Right lobe of liver (tissue), 6 donors: ENCODE results near the gene AKAP17A. TPM values are rescaled to one million over a fixed set of nuclear protein-coding genes. Genes with fewer than 3 reads are reported as not detected.

Experiments used
- ATAC-seq, 4 donors: fragments of 200-7000 bp; cut with Tn5 transposase; one replicate each; pipeline ENCODE4 v1.9.1; 2020; ENCODE audit warnings: mild to moderate bottlenecking in 4 of 4, moderate library complexity in 4 of 4
- DNase-seq, 3 donors: peaks; one replicate each; pipeline ENCODE4 v3.0.0-alpha.2; 2020
- H3K27ac ChIP-seq, 3 donors: fragments of 200-600 bp; one replicate each; pipeline ENCODE4 v1.8.0; 2022
- H3K27me3 ChIP-seq, 2 donors: fragments of 200-600 bp; one replicate each; pipeline ENCODE4 v1.8.0; 2022
- H3K36me3 ChIP-seq, 4 donors: fragments of 200-600 bp; sonication (generic) in 1 of 4; one replicate each; pipeline versions ENCODE4 v1.5.1 to v1.8.0; 2017 to 2022; ENCODE audit warnings: control low read depth in 1 of 4
- H3K4me1 ChIP-seq, 4 donors: fragments of 200-600 bp; sonication (generic) in 1 of 4; one replicate each; pipeline versions ENCODE4 v1.5.1 to v1.8.0; 2017 to 2022; ENCODE audit warnings: control low read depth in 1 of 4
- H3K4me3 ChIP-seq, 3 donors: fragments of 200-600 bp; one replicate each; pipeline ENCODE4 v1.8.0; 2022
- H3K9me3 ChIP-seq, 4 donors: fragments of 200-600 bp; sonication (generic) in 1 of 4; one replicate each; pipeline versions ENCODE4 v1.5.1 to v1.8.0; 2017 to 2022; ENCODE audit warnings: control low read depth in 1 of 4
- POLR2A ChIP-seq: fragments of 450-650 bp; IDR thresholded peaks from one replicate; pipeline ENCODE4 v1.6.1; 2017; ENCODE audit warnings: antibody characterized with exemption, mild to moderate bottlenecking
- WGBS: methylation state at CpG from one replicate; pipeline ENCODE4 v1.1.6; 2018; ENCODE audit warnings: low coverage, low lambda C conversion rate; ENCODE audit not compliant: insufficient coverage; ENCODE audit errors: missing lambda C conversion rate; 5-methylcytosine and 5-hydroxymethylcytosine counted together
- intact Hi-C, 2 donors: fragments of 100-400 bp; cut with DNase I; formaldehyde crosslinking; loops; one replicate each; pipeline versions ENCODE4 v1.11.2 to v1.14.1; 2022
- long read RNA-seq: library from polyadenylated mRNA; unstranded; transcript quantifications from one replicate; pipeline ENCODE4 v2.0.0, GENCODE V29; 2019
- total RNA-seq, 6 experiments: library from RNA; depleted of rRNA in 2 of 6; stranded (reverse); fragments of >200 nt in 2 of 6; fragmentation: NEBNext Ultra II Directional in 3 of 6; extraction: Animal tissue kit (Norgen Biotek cat#: 25700) in 3 of 6; gene quantifications; one replicate each; pipeline versions ENCODE4 v1.1.0 to v1.2.4, GENCODE V29; 2016 to 2023
- TF ChIP-seq, protein P1 (sequence below), 4 donors: fragments of 200-600 bp in 3 of 4; fragments of 450-650 bp in 1 of 4; IDR thresholded peaks; one replicate each; pipeline versions ENCODE4 v1.5.1 to v1.8.0; 2016 to 2022; ENCODE audit warnings: antibody characterized with exemption in 4 of 4, mild to moderate bottlenecking in 2 of 4
- donor health status: DM: no; HTN: yes; CAD: no.
- donor health status: DM: no; HTN: no; CAD: no.
- donor health status: DM: no; HTN: no; CAD: no.
- donor health status: DM: no; HTN: yes; CAD: no.
- donor health status: DM: no; HTN: yes; CAD: no.

The AKAP17A gene
- total RNA-seq = 10 to 100 TPM; 15.1 to 33.2 (median 24.0) TPM
- long read RNA-seq = 0 reads

DNA sequence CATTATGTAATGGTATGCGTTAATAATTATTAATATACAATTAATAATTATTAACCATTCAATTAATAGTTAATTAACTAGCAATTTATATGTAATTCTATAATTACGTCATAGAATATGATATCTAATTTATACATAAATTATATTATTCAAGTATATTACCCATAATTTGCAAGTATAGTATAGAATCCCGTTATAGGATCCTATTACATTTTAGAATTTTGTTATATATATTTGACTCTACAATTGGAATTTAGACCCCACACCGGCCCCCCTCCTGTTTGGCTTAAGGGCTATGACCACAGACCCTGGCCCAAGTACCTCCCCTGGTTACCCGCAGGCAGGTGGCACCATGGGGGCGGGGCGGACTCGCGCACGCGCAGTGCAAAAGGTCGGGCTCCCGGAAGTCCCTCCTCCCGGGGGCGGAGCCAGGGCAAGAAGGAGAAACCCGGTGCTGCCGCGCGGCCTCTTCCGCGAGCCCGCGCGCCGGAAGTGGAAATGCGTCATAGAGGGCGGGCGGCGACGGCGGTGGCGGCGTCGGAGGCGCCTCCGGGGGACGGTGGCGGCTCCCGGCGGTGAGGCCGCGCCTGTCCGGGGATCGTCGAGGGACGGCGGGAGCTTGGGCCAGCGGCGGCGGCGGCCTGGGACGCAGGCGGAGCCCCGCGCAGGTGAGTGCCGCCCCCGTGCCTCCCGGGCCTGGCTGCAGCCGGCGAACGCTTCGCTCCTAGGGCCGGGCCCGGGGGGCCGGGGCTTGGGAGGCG, at the start of gene AKAP17A:
AKAP17A (plus strand) TSS at position 503 of the 761 bp plus-strand sequence. CDS start 1,859 bp downstream, outside the sequence.
- H3K27ac ChIP-seq = peak within 1 kb of the TSS; percentile 53 to 81 (median 67)
- peaks cover 0 to 29% (median 22%) of the 10 kb centered on the region in 4 donors for H3K36me3 ChIP-seq
- no peaks in the 10 kb centered on the region for H3K27me3 ChIP-seq
- DNase-seq (peak; percentile 97 to 98 (median 98)), ATAC-seq (peak; percentile 94 to 98 (median 96))
- peaks cover 0 to 8% (median 0%) of the 10 kb centered on the region in 4 donors for H3K4me1 ChIP-seq
- intact Hi-C loops = no loop called here
- H3K4me3 ChIP-seq = peak within 1 kb of the TSS; percentile 71 to 74 (median 72)
- no peaks in the 10 kb centered on the region for H3K9me3 ChIP-seq
- WGBS = 4% methylated on average over 12 of the region's 66 CpGs
- TF ChIP-seq, protein P1, sequence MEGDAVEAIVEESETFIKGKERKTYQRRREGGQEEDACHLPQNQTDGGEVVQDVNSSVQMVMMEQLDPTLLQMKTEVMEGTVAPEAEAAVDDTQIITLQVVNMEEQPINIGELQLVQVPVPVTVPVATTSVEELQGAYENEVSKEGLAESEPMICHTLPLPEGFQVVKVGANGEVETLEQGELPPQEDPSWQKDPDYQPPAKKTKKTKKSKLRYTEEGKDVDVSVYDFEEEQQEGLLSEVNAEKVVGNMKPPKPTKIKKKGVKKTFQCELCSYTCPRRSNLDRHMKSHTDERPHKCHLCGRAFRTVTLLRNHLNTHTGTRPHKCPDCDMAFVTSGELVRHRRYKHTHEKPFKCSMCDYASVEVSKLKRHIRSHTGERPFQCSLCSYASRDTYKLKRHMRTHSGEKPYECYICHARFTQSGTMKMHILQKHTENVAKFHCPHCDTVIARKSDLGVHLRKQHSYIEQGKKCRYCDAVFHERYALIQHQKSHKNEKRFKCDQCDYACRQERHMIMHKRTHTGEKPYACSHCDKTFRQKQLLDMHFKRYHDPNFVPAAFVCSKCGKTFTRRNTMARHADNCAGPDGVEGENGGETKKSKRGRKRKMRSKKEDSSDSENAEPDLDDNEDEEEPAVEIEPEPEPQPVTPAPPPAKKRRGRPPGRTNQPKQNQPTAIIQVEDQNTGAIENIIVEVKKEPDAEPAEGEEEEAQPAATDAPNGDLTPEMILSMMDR (IDR thresholded peaks at IDR 0.05) = peak in 1 of 4 donors; percentile 13
- TF ChIP-seq POLR2A = peak; percentile 86

DNA sequence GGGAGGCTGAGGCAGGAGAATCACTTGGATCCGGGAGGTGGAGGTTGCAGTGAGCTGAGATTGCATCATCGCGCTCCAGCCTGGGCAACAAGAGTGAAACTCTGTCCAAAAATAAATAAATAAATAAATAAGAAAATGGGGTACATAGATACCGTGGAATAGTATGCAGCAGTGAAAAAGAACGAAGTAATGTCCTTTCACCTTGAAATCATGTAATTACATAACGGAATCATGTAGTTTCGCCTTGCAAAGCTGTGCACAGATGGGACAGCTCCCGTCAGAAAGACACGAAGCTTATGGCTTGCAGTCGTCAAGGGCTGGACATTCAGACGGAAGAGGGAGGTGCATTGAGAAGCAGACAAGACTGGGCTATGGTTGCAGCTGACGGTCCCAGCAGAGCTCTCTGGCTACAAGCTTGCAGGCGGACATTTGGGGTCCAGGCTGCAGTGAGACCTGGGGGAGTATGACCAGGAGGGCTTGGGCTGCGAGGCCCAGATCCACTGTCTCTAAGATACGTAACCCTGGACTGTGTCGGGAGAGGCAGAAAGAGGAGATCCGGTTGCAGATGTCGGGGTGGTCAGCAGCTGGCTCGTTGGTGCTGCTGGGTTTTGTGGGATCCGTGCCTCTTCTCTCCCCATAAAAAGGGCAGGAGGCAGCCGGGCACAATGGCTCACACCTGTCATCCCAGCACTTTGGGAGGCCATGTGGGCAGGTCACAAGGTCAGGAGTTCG, 48.2 kb upstream of the AKAP17A start:
- Histone ChIP-seq H3K4me3 (no peak overlapping the region), H3K36me3 (no peaks in the 10 kb centered on the region), H3K9me3 (no peaks in the 10 kb centered on the region), H3K27me3 (no peaks in the 10 kb centered on the region), H3K4me1 (no peaks in the 10 kb centered on the region), H3K27ac (no peak overlapping the region)
- DNase-seq (peak in 1 of 3 donors; percentile 29), ATAC-seq (no peak)
- intact Hi-C loops = no loop called here
- WGBS = 85% methylated on average over 13 of the region's 22 CpGs
- TF ChIP-seq, protein P1 (IDR thresholded peaks at IDR 0.05) = no peak

DNA sequence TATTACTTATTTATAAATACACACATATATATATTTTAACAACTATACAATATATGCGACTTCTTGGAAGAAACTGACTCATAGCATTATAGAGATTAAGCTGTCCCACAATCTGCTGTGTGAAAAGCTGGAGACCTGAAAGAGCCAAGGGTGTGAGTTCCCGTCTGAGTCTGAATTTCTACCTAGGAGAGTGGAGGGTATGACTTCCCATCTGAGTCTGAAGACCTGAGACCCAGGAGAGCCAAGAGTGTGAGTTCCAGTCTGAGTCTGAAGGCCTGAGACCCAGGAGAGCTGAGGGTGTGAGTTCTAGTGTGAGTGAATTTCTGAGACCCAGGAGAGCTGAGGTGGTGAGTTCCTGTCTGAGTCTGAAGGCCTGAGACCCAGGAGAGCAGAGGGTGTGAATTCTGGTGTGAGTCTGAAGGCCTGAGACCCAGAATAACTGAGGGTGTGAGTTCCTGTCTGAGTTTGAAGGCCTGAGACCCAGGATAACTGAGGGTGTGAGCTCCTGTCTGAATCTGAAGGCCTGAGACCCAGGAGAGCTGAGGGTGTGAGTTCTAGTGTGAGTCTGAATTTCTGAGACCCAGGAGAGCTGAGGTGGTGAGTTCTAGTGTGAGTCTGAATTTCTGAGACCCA, 45.5 kb upstream of the AKAP17A start:
- Histone ChIP-seq H3K4me3 (no peak overlapping the region), H3K4me1 (no peaks in the 10 kb centered on the region), H3K36me3 (no peaks in the 10 kb centered on the region), H3K27ac (no peak overlapping the region), H3K9me3 (no peaks in the 10 kb centered on the region), H3K27me3 (no peaks in the 10 kb centered on the region)
- intact Hi-C loops = no loop called here
- DNase-seq = peak in 1 of 3 donors; percentile 19
- WGBS = 71% methylated on average over 2 of the region's 2 CpGs
- ATAC-seq = no peak
- TF ChIP-seq, protein P1 (IDR thresholded peaks at IDR 0.05) = no peak
- no peak for TF ChIP-seq POLR2A

- Histone ChIP-seq H3K27me3 (no peaks in the 10 kb centered on the region), H3K9me3 (no peaks in the 10 kb centered on the region), H3K27ac (no peak overlapping the region), H3K4me1 (no peaks in the 10 kb centered on the region), H3K4me3 (no peak overlapping the region), H3K36me3 (no peaks in the 10 kb centered on the region)
- intact Hi-C loops = no loop called here
- DNase-seq (peak in 1 of 3 donors; percentile 42), ATAC-seq (peak; percentile 43 to 74 (median 63))
- WGBS = 59% methylated on average over 7 of the region's 18 CpGs
- TF ChIP-seq POLR2A = no peak
- TF ChIP-seq, protein P1 (IDR thresholded peaks at IDR 0.05) = no peak
These were observed 44.6 kb upstream of the AKAP17A start for GRCh38 chrX:1546691-1547251.
